Measurements from ENCODE around the gene MFSD12. TPM values are rescaled to one million over a fixed set of nuclear protein-coding genes. Genes with fewer than 3 reads are reported as not detected.
A peak's percentile ranks its signal among the peaks of the same experiment; 100 is the strongest.

The MFSD12 gene
- polyA plus RNA-seq, 3 donors, result 47.9 to 150 (median 55.5) TPM

DNA sequence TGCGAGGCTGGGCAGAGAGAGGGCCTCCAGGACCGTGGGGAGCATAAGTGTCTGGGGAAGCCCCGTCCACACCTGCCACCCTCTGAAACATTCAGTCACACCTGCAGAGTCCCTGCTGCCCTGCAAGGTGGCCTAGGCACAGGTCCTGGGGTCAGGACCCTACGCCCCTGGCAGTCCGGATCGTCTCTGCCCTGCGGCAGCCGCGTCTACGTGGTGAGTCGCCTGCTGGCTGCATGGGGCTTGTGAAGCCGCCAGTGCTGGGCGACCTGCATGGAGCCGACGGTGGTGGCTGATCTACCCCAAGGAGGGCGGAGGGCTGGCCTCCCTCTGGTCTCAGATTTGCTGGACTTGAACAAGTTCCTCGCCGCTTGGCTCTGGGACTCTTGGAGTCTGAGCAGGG lies 38.3 kb downstream of the MFSD12 start:
- no peak for DNase-seq
- intact Hi-C loops (cut with micrococcal nuclease), result no loop called here
- peaks cover 100% of the 10 kb centered on the region for H4K20me1 ChIP-seq (ENCODE audit: insufficient read depth, low read length)
- H2AFZ ChIP-seq (ENCODE audit: insufficient read depth, low read depth, low read length, poor library complexity, severe bottlenecking), result no peak overlapping the region
- H3K36me3 ChIP-seq (replicated peaks in 1 of 2; ENCODE audit: control insufficient read depth in 1 of 2, insufficient read depth in 2 of 2, low read length in 2 of 2), result peaks cover 41 to 67% of the 10 kb centered on the region in 2 donors
- H3K9me3 ChIP-seq (replicated peaks in 1 of 2; ENCODE audit: control insufficient read depth in 1 of 2, insufficient read depth in 1 of 2, low read length in 2 of 2), result no peaks in the 10 kb centered on the region
- no peak overlapping the region for H3K4me3 Mint-ChIP-seq
- H3K27ac ChIP-seq (ENCODE audit: low read depth in 1 of 2, low read length in 2 of 2), result no peak overlapping the region
- no peak overlapping the region for H3K9ac ChIP-seq (ENCODE audit: insufficient read depth, low read length, poor library complexity, severe bottlenecking)
- no peaks in the 10 kb centered on the region for H3K27me3 Mint-ChIP-seq (ENCODE audit: low read depth in 3 of 3)
- H3K27ac Mint-ChIP-seq, result no peak overlapping the region
- WGBS (ENCODE audit: insufficient coverage), result 95% methylated on average over 16 of the region's 18 CpGs
- no peaks in the 10 kb centered on the region for H3K4me1 Mint-ChIP-seq
- H3K27me3 ChIP-seq (ENCODE audit: control insufficient read depth in 2 of 2, insufficient read depth in 2 of 2, low read length in 2 of 2), result no peaks in the 10 kb centered on the region
- peaks cover 0 to 2% (median 0%) of the 10 kb centered on the region in 7 donors for H3K9me3 Mint-ChIP-seq
- no peaks in the 10 kb centered on the region for H3K4me1 ChIP-seq (ENCODE audit: control insufficient read depth in 1 of 2, insufficient read depth in 2 of 2, low read length in 2 of 2)
- peaks cover 28 to 69% of the 10 kb centered on the region in 2 donors for H3K36me3 Mint-ChIP-seq
- TF ChIP-seq, protein P1, sequence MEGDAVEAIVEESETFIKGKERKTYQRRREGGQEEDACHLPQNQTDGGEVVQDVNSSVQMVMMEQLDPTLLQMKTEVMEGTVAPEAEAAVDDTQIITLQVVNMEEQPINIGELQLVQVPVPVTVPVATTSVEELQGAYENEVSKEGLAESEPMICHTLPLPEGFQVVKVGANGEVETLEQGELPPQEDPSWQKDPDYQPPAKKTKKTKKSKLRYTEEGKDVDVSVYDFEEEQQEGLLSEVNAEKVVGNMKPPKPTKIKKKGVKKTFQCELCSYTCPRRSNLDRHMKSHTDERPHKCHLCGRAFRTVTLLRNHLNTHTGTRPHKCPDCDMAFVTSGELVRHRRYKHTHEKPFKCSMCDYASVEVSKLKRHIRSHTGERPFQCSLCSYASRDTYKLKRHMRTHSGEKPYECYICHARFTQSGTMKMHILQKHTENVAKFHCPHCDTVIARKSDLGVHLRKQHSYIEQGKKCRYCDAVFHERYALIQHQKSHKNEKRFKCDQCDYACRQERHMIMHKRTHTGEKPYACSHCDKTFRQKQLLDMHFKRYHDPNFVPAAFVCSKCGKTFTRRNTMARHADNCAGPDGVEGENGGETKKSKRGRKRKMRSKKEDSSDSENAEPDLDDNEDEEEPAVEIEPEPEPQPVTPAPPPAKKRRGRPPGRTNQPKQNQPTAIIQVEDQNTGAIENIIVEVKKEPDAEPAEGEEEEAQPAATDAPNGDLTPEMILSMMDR (IDR thresholded peaks at IDR 0.05), result no peak
- peaks cover 98% of the 10 kb centered on the region for H3K79me2 ChIP-seq (ENCODE audit: insufficient read depth, low read length)
- no peak overlapping the region for H3K4me2 ChIP-seq (replicated peaks; ENCODE audit: extremely low read depth, low read length, poor library complexity, severe bottlenecking)
- no peak overlapping the region for H3K4me3 ChIP-seq (replicated peaks in 1 of 3; ENCODE audit: low read depth in 2 of 3, low read length in 3 of 3)

DNA sequence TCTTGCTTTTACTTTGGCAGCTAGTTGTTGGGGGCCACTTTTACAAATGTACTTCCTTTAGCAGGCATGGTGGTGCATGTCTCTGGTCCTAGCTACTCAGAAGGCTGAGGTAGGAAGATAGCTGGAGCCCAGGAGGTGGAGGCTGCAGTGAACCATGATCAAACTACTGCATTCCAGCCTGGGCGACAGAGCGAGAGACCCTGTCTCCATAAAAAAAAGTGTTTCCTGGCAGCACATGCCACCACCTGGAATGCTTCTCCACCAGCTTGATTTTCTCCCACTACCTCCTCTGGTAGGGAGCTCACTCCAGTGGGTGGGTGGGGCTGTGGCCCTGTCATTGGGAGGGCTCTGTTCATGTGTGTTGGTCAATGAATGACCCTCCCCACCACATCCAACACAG lies 38.7 kb downstream of the MFSD12 start:
- WGBS (ENCODE audit: insufficient coverage), result no CpG with 5 or more reads among the region's 2 CpGs
- Mint-ChIP-seq H3K27ac (peak overlapping the region in 1 of 7 donors; percentile 47), H3K27me3 (ENCODE audit: low read depth in 3 of 3) (no peaks in the 10 kb centered on the region), H3K9me3 (peaks cover 0 to 2% (median 0%) of the 10 kb centered on the region in 7 donors), H3K4me3 (no peak overlapping the region), H3K36me3 (peaks cover 26 to 64% of the 10 kb centered on the region in 2 donors), H3K4me1 (no peaks in the 10 kb centered on the region)
- Histone ChIP-seq H3K4me1 (ENCODE audit: control insufficient read depth in 1 of 2, insufficient read depth in 2 of 2, low read length in 2 of 2) (no peaks in the 10 kb centered on the region), H3K4me2 (replicated peaks; ENCODE audit: extremely low read depth, low read length, poor library complexity, severe bottlenecking) (no peak overlapping the region), H3K27ac (ENCODE audit: low read depth in 1 of 2, low read length in 2 of 2) (no peak overlapping the region), H4K20me1 (ENCODE audit: insufficient read depth, low read length) (peaks cover 100% of the 10 kb centered on the region), H3K27me3 (ENCODE audit: control insufficient read depth in 2 of 2, insufficient read depth in 2 of 2, low read length in 2 of 2) (no peaks in the 10 kb centered on the region), H3K79me2 (ENCODE audit: insufficient read depth, low read length) (peaks cover 100% of the 10 kb centered on the region), H3K9me3 (replicated peaks in 1 of 2; ENCODE audit: control insufficient read depth in 1 of 2, insufficient read depth in 1 of 2, low read length in 2 of 2) (no peaks in the 10 kb centered on the region), H2AFZ (ENCODE audit: insufficient read depth, low read depth, low read length, poor library complexity, severe bottlenecking) (no peak overlapping the region), H3K36me3 (replicated peaks in 1 of 2; ENCODE audit: control insufficient read depth in 1 of 2, insufficient read depth in 2 of 2, low read length in 2 of 2) (peaks cover 40 to 62% of the 10 kb centered on the region in 2 donors), H3K9ac (ENCODE audit: insufficient read depth, low read length, poor library complexity, severe bottlenecking) (no peak overlapping the region), H3K4me3 (replicated peaks in 1 of 3; ENCODE audit: low read depth in 2 of 3, low read length in 3 of 3) (no peak overlapping the region)
- intact Hi-C loops (cut with micrococcal nuclease), result no loop called here
- no peak for DNase-seq
- TF ChIP-seq, protein P1 (IDR thresholded peaks at IDR 0.05), result no peak
